ENCODE results near the gene LRMDA. TPM values are rescaled to one million over a fixed set of nuclear protein-coding genes. Genes with fewer than 3 reads are reported as not detected.

The LRMDA gene
- polyA plus RNA-seq, 2 of the 4 experiments (the other 2 are of a cell fraction) = 4.6 to 5.2 TPM

GRCh38 chr10:76031769-76032699, 600.6 kb downstream of the LRMDA start:
- Histone ChIP-seq H3K4me1 (peaks cover 42% of the 10 kb centered on the region), H3K9me3 (no peaks in the 10 kb centered on the region), H3K27ac (peak overlapping the region; percentile 72 to 75; a peak in 4 of 6 replicates), H3K4me3 (no peak overlapping the region), H3K4me2 (no peak overlapping the region)
- TF ChIP-seq PHF8 (IDR thresholded peaks at IDR 0.05; ENCODE audit: borderline replicate concordance, low read depth) (no peak), CEBPB (IDR thresholded peaks at IDR 0.05) (no peak), FOSL2 (IDR thresholded peaks at IDR 0.05) (no peak), FOSL2 (CRISPR knock-in tag; IDR thresholded peaks at IDR 0.05) (no peak), POLR2AphosphoS2 (conservative IDR thresholded peaks at IDR 0.05; ENCODE audit: low read length) (no peak), MAFK (IDR thresholded peaks at IDR 0.05; ENCODE audit: partially characterized antibody) (no peak), ESRRA (IDR thresholded peaks at IDR 0.05; ENCODE audit: borderline replicate concordance, low read length) (no peak), REST (IDR thresholded peaks at IDR 0.05) (no peak), CHD2 (IDR thresholded peaks at IDR 0.05; ENCODE audit: low read length, partially characterized antibody) (no peak), HEYL (CRISPR knock-in tag; IDR thresholded peaks at IDR 0.05) (no peak), ELK1 (IDR thresholded peaks at IDR 0.05; ENCODE audit: low read depth, low read length) (no peak), ZC3H11A (IDR thresholded peaks at IDR 0.05) (no peak)
- ChIA-PET CTCF (interaction anchor here (0.9 to 8.3 kb wide), 2 partner anchors 14 to 632 kb away, joined by 3 to 83 read pairs; partner anchors contain the start of gene ZNF503), POLR2A (no interaction called here)
- DNase-seq (ENCODE audit: low read depth in 1 of 2, low spot score in 1 of 2) (no peak), FAIRE-seq (no peak), ATAC-seq (no peak)
- WGBS (ENCODE audit: missing lambda C conversion rate) = 92% methylated on average over 14 of the region's 14 CpGs

GRCh38 chr10:76032700-76033039, 601.2 kb downstream of the LRMDA start:
- no peak overlapping the region for H3K4me3 ChIP-seq
- peak overlapping the region; percentile 72 to 75; a peak in 5 of 6 replicates for H3K27ac ChIP-seq
- DNase-seq (ENCODE audit: low read depth in 1 of 2, low spot score in 1 of 2) (no peak), FAIRE-seq (no peak), ATAC-seq (no peak)
- peaks cover 48% of the 10 kb centered on the region for H3K4me1 ChIP-seq
- no peaks in the 10 kb centered on the region for H3K9me3 ChIP-seq
- ChIA-PET CTCF (interaction anchor here (0.9 to 8.3 kb wide), 3 partner anchors 15 to 633 kb away, joined by 3 to 83 read pairs (median 3); partner anchors contain the start of gene ZNF503), POLR2A (interaction anchor here (1.7 kb wide), 1 partner anchor 631 kb away, joined by 7 read pairs; the partner anchor contains the start of gene ZNF503)
- peak overlapping the region; percentile 82 for H3K4me2 ChIP-seq
- WGBS (ENCODE audit: missing lambda C conversion rate) = 91% methylated on average over 3 of the region's 3 CpGs
- TF ChIP-seq HOXB5 (CRISPR knock-in tag; IDR thresholded peaks at IDR 0.05) (no peak), ESRRA (IDR thresholded peaks at IDR 0.05; ENCODE audit: borderline replicate concordance, low read length) (no peak), NR3C1 (IDR thresholded peaks at IDR 0.05) (no peak), ZFP36 (IDR thresholded peaks at IDR 0.05; ENCODE audit: borderline replicate concordance, partially characterized antibody) (no peak), MAFK (IDR thresholded peaks at IDR 0.05; ENCODE audit: partially characterized antibody) (no peak), NPAS2 (CRISPR knock-in tag; IDR thresholded peaks at IDR 0.05; ENCODE audit: borderline replicate concordance) (no peak), POLR2AphosphoS2 (conservative IDR thresholded peaks at IDR 0.05; ENCODE audit: low read length) (no peak), ELK1 (IDR thresholded peaks at IDR 0.05; ENCODE audit: low read depth, low read length) (no peak), BHLHE40 (IDR thresholded peaks at IDR 0.05; ENCODE audit: low read depth, low read length) (no peak), MYC (IDR thresholded peaks at IDR 0.05; ENCODE audit: borderline replicate concordance, low read length) (no peak), CHD2 (IDR thresholded peaks at IDR 0.05; ENCODE audit: low read length, partially characterized antibody) (no peak), POLR2A (IDR thresholded peaks at IDR 0.05; ENCODE audit: low read length) (no peak)

Data from A549 (cell line).